Activated CD4-positive, alpha-beta T cell treated with anti-CD3 and anti-CD28 coated beads, Interleukin-2, amount 50 U/mL, for 1 hour (primary cell): ENCODE measurements around the gene TMA16.
"Not testable (repeated sequence)": the region's sequence is repeated elsewhere in the genome, so short reads cannot be mapped to it uniquely, and the experiment has no call there.

Experiments used
- DNase-seq: peaks from one replicate; pipeline ENCODE4 v3.0.0-alpha.2; 2020

TMA16 gene

GRCh38 chr4:163523791-163524365 is 29.4 kb downstream of the TMA16 start:
- DNase-seq, result no peak

DNA sequence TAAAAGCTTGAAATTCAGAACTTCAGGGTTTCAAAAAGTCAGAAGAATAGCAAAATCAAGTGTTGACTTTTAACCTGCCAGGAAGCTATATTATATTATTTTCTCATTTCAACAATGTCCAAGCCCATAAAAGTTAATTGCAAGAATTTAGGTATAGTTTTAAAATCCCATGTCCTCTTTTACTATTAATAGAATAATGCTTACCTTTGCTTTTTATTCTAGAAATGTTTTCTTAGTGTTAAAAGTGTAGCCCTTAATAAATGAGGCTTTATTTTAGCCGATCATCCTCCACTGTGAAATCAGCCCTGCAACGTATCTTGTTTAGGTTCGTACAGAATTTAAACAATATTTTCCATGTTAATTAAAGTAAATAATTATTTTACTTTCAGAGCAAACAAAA is 31.5 kb downstream of the TMA16 start:
- DNase-seq, result no peak

DNA sequence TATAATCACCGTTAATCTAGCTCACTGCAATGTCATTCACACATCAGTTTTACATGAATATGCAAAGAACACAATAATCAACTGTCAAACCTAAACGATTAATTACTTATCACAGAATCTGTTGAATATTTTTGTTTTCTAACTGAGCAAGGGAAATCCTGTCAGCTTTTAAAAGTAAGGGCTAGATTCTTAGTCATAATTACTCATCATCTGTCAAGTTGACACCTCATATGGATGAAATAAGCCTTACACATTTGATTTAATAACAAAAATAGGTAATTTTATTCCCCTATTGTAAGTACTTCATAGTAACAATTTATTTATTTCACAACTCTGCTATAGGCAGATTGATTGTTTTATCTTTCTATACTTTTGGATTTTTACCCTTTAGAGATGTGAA is 32.7 kb downstream of the TMA16 start:
- DNase-seq, result no peak

- no peak for DNase-seq
Observed at GRCh38 chr4:163528653-163529052, 34.2 kb downstream of the TMA16 start.

DNA sequence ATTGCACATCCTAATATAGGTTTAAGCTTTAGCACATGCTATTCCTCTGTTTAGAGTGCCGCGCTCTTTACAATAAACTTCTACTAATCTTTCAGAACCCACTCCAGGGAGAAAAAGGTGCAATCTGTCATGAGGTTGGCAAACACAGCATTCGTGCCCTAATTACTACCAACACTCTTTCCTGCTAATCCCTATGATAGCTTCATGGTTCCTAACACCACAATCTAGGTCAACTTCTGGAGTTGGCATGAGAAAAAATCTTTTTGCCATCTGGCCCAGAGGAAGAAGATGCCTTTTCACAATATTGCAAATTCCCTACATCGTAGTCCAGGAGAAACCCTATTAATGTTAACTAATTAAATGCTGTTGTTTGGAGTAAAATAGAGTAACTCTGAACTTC is 39.6 kb downstream of the TMA16 start:
- DNase-seq, result no peak

DNA sequence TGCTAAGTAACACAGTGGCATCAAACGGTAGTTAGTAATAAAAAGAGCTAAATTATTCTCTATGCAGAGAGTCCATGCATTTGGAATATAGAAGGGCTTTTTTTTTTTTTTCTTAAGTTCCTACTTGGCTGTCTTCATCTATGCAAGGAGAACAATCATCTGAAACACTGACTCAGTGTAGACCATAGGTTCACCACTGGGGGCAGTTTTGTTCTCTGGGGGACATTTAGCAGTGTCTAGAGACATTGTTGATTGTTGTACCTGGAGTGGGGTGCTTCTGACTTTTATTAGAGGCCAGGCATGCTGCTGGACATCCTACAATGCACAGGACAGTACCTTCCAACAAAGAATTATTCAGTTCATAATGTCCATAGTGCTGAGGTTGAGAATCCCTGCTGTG is 41.2 kb downstream of the TMA16 start:
- DNase-seq, result no peak

GRCh38 chr4:163536091-163536490 is 41.6 kb downstream of the TMA16 start:
- DNase-seq, result no peak

- no peak for DNase-seq
Observed at GRCh38 chr4:163537114-163537513, 42.6 kb downstream of the TMA16 start.

GRCh38 chr4:163538820-163539219 is 44.3 kb downstream of the TMA16 start:
- DNase-seq, result not testable (repeated sequence)

DNA sequence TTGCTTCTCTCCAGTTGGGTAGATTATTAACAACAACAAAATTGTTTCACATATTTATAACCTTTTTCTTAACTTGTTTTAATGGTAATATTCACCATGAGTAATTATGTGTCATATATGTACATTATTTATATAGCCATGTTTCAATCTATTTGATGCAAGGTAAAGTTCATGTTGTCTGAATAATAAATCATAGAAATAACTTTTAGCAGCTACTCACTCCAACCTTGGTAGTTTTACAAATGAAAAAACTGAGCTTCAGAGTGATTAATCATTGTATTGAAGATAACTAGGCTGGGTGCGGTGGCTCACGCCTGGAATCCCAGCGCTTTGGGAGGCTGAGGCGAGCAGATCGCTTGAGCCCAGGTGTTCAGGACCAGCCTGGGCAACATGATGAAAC is 46.0 kb downstream of the TMA16 start:
- DNase-seq, result no peak

DNA sequence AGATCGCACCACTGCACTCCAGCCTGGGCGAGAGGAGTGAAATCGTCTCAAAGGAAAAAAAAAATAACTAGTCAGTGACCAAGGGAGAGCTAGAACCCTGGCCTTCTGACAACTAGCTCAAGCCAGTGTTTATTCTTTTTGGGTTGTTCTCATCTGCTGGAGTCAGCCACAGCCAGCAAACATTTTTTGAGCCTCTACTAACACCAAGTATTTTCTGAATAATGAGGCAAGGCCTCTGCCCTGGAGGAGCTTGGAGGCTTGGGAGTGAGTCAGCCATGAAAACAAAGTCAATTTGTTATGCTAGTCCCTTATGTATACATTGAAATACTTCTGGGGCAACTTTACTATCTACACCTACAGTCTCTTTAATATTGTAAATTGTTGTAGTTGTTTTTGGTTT is 46.5 kb downstream of the TMA16 start:
- no peak for DNase-seq

GRCh38 chr4:163542275-163542674 is 47.8 kb downstream of the TMA16 start:
- no peak for DNase-seq

- DNase-seq, result peak; percentile 57
Observed at GRCh38 chr4:163544407-163545038, 50.0 kb downstream of the TMA16 start.

DNA sequence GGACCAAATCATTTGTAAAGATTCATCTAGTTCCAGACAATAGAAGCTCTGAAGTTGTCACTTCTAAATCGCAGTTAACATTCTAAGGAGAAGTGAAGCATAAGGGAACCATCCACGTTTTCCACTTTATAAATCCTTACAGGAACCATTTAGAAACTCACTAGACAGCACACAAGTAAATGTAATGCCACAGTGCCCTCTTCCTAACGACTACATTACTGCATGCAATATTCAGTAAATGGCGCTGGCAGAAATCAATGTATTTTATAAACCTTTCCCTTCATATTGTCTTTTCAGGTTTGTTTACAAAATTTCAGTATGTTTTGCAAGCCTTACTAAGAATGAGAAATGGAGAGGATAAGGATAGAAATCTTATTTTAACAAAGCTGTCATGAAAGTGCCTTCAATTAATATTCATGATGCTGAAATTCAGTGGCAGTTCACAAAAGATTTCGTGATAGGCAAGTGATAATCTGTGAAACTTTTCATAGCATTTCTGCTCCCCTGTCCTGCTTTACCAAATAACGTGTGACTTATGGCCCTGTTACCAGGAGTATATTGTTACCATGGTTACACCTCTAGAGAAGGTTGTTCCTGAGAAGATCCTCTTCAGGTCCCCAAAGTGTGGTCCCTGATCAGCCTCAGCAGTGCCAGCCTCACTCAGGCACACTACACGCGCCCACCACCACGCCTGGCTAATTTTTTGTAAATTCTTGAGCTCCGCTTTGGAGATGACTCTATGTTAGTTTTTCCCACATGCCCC is 54.2 kb downstream of the TMA16 start:
- DNase-seq, result no peak

- DNase-seq, result no peak
Observed at GRCh38 chr4:163550869-163551267, 56.4 kb downstream of the TMA16 start.

GRCh38 chr4:163553146-163553545 is 58.7 kb downstream of the TMA16 start:
- no peak for DNase-seq

DNA sequence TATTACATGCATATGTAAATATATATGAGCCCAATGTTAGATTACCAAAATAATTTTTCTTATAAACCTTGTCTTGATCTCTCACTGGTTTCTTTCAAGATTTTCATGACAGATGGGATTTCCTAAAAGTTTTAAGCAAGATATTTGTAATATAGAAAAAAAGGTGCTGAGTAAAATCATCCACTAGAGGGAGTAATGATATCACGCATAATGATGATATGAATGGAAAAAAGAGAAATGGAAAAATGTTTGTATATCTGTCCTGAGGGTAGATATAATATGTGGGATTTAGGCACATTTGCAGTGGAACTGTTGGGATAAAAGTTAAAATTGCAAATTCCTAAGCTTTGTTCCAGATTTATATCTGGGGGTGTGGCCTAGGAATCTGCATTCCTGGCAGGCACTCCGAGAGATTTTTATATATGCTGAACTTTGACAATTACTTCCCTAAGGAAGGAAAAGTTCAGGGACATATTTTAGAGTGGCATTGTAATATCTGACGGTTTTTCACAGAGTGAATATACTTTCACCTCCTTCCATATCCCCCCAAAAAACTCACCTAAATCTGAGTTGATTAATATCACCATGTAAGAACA is 60.5 kb downstream of the TMA16 start:
- DNase-seq, result no peak

- DNase-seq, result no peak
Observed at GRCh38 chr4:163556177-163556576, 61.7 kb downstream of the TMA16 start.

DNA sequence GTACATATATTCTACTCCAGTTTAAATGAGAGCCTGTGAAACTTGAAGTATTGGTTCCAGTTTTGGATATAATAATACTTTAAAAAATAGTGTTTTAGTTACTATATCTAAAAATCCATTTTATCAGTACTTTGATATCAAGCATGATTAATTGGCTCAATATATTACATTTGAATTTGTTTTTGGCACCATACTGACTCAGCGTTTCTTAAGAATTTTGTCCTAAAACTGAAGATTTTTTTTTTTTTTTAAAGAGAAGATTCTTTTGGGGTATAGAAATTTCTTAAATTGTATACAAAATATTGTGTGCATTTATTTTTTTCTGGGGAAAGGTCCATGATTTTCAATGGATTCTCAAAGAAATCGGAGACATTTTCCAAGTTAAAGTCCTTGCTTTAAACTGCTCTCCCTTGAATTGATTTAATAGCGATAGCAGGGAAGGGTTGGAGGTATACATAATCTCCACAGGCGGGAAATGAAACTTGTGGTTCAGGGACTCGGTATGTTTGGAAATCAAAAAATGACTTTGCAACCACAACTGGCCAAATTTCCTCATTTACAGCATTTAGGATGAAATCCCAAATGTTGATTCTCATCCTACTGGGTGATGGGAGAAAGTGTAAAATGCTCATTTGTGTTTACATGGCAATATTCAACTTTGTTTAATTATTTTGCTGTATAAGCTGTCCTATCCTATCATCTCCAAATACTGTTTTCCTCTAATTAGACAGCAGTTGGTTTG is 62.3 kb downstream of the TMA16 start:
- DNase-seq, result no peak

DNA sequence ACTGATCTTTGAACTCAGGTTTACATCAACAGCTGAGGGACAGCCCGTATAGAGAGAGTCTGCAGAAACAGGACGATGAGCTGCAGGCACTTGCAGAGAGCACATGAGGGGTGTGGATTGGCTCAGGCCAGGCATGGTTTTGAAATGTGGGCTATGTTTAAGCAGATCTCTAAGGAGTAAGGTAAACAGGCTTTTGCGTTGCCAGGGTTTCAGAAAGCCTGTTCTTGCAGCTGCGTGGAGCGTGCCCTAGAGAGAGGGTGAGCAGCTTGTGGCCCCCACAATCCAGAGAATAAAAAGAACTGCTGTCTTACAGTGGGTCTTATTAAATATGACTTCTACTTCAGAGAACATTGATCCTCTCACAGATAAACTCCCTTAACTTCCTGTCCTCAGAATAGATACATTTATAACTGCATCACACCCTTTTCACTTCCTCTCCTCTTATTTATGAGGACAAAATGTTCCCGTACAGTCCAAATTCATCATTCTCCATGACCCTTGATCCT is 64.1 kb downstream of the TMA16 start:
- no peak for DNase-seq

GRCh38 chr4:163562496-163562895 is 68.0 kb downstream of the TMA16 start:
- DNase-seq, result no peak

- no peak for DNase-seq
Observed at GRCh38 chr4:163563592-163563991, 69.1 kb downstream of the TMA16 start.

- no peak for DNase-seq
Observed at GRCh38 chr4:163564221-163564720, 69.8 kb downstream of the TMA16 start.
